Measurements from ENCODE around the gene LMOD3. TPM values are rescaled to one million over a fixed set of nuclear protein-coding genes. Genes with fewer than 3 reads are reported as not detected.

The LMOD3 gene
- total RNA-seq, 1 donor from 2014 or later: not detected

DNA sequence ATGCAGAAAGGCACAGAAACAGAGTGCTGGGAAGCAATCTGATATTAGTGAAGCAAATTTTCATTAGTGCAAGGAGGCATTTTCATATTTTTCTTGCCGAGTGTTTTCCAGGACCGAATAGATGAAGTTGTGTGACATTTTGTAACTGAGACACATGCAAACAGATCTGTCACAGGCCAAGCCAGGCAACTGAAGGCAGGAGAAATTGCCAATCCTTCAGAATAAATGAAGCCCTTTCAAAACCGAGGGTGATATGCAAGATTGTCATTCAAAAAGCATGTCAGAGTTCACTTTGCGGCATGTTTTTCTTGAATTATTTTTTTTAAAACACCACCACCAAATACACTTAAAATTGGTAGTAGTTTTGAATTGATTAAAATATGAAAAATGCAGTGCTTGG lies 6.2 kb downstream of the LMOD3 start:
- H3K4me1 Mint-ChIP-seq (ENCODE audit: unreplicated experiment): no peaks in the 10 kb centered on the region
- H3K4me3 Mint-ChIP-seq (ENCODE audit: unreplicated experiment): no peak overlapping the region
- H3K9me3 Mint-ChIP-seq (ENCODE audit: unreplicated experiment): no peaks in the 10 kb centered on the region
- no peak overlapping the region for H3K27ac Mint-ChIP-seq (ENCODE audit: unreplicated experiment)
- DNase-seq (ENCODE audit: extremely low spot score, unreplicated experiment): no peak
- H3K36me3 Mint-ChIP-seq (ENCODE audit: unreplicated experiment): no peaks in the 10 kb centered on the region
- no peaks in the 10 kb centered on the region for H3K27me3 Mint-ChIP-seq (ENCODE audit: unreplicated experiment)
- TF ChIP-seq, protein P1, sequence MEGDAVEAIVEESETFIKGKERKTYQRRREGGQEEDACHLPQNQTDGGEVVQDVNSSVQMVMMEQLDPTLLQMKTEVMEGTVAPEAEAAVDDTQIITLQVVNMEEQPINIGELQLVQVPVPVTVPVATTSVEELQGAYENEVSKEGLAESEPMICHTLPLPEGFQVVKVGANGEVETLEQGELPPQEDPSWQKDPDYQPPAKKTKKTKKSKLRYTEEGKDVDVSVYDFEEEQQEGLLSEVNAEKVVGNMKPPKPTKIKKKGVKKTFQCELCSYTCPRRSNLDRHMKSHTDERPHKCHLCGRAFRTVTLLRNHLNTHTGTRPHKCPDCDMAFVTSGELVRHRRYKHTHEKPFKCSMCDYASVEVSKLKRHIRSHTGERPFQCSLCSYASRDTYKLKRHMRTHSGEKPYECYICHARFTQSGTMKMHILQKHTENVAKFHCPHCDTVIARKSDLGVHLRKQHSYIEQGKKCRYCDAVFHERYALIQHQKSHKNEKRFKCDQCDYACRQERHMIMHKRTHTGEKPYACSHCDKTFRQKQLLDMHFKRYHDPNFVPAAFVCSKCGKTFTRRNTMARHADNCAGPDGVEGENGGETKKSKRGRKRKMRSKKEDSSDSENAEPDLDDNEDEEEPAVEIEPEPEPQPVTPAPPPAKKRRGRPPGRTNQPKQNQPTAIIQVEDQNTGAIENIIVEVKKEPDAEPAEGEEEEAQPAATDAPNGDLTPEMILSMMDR (IDR thresholded peaks at IDR 0.05): no peak

DNA sequence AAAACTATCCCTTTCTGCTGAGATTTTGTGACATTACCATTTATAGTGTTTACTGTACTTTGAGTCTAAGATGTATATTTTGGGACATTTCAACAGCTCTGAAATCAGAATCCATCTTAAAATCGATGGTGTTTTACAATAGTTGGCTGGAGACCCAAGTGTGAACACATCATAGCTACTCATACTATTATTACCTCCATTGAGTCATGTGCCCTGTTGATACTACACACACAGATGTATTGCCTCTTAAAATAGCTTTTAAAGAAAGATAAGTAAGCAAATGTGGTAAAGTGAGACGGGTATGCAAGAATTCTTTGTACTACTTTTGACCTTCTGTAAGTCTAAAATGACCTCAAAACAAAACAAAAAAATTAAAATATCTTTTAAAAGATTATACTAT lies 6.7 kb downstream of the LMOD3 start:
- H3K27ac Mint-ChIP-seq (ENCODE audit: unreplicated experiment): no peak overlapping the region
- DNase-seq (ENCODE audit: extremely low spot score, unreplicated experiment): no peak
- H3K9me3 Mint-ChIP-seq (ENCODE audit: unreplicated experiment): no peaks in the 10 kb centered on the region
- TF ChIP-seq, protein P1 (IDR thresholded peaks at IDR 0.05): no peak
- no peaks in the 10 kb centered on the region for H3K36me3 Mint-ChIP-seq (ENCODE audit: unreplicated experiment)
- no peaks in the 10 kb centered on the region for H3K4me1 Mint-ChIP-seq (ENCODE audit: unreplicated experiment)
- no peak overlapping the region for H3K4me3 Mint-ChIP-seq (ENCODE audit: unreplicated experiment)
- H3K27me3 Mint-ChIP-seq (ENCODE audit: unreplicated experiment): no peaks in the 10 kb centered on the region

DNA sequence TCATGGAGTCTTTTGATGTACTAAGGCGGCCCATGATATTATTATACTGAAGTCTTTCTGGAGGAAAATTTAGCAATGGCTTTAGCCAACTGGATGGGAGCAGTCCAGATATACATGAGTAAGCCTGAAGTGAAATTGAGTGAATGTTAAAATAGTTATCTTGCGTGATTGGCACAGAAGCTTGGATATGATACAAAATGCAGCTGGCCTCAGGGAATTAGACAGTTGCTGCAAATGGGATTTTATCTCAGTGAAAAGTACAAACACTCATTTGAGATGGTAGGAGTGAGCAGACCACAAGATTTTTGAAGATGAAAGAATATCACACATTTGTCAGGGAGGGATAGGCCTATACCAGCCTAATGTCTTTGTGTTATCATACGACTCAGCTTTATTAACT lies 8.9 kb downstream of the LMOD3 start:
- Mint-ChIP-seq H3K4me1 (ENCODE audit: unreplicated experiment) (no peaks in the 10 kb centered on the region), H3K36me3 (ENCODE audit: unreplicated experiment) (no peaks in the 10 kb centered on the region), H3K27ac (ENCODE audit: unreplicated experiment) (no peak overlapping the region), H3K9me3 (ENCODE audit: unreplicated experiment) (no peaks in the 10 kb centered on the region), H3K27me3 (ENCODE audit: unreplicated experiment) (no peaks in the 10 kb centered on the region), H3K4me3 (ENCODE audit: unreplicated experiment) (no peak overlapping the region)
- TF ChIP-seq, protein P1 (IDR thresholded peaks at IDR 0.05): no peak
- no peak for DNase-seq (ENCODE audit: extremely low spot score, unreplicated experiment)

DNA sequence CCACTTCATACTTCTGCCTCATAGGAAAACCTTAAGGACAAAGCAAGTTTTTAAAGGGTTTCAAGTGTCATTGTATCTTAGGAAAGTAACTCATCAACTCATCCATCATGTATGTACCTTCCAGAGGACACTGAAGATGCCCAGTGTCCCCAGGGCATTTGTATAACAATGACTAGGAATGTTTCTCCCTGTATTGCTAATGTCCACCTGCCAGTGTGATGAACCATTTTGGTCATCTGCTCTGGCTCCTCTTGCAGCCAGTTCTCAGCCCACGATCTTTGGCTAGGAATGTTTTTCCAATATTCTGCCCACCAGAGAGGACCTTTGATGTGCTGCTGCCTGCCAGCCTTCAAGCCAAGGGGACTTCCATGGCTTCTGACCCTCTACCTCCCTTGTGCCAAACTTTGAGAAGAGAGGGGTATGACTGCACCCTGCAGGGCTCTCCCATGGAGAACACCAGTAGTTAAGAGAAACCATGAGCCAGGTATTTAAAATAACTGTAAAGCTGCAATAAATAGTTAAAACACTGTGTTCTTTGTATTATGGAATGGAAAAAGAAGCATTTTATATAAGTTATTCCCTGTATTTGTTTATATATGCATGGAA lies 11.4 kb downstream of the LMOD3 start:
- H3K36me3 Mint-ChIP-seq (ENCODE audit: unreplicated experiment): peaks cover 4% of the 10 kb centered on the region
- TF ChIP-seq, protein P1 (IDR thresholded peaks at IDR 0.05): no peak

DNA sequence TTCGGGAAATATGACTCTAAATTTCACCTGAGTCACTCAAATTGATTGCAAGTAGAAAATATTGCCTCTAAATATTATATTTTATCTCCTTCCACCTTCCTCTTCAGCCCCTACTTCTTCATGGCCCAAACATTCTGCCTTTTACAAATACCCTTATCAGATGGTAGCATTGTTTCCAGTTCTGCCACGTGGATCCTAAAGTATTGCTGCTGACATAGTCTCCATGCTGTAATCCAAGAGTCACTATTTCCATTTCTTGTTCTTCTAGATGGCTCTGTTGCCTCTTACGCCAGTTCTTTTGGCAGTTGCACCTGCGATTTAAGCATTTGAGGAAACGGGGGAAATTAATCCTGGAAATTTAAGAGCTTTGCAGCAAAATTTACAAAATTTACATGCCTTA lies 13.6 kb downstream of the LMOD3 start:
- H3K27ac Mint-ChIP-seq (ENCODE audit: unreplicated experiment): no peak overlapping the region
- H3K4me3 Mint-ChIP-seq (ENCODE audit: unreplicated experiment): no peak overlapping the region
- no peaks in the 10 kb centered on the region for H3K27me3 Mint-ChIP-seq (ENCODE audit: unreplicated experiment)
- no peaks in the 10 kb centered on the region for H3K9me3 Mint-ChIP-seq (ENCODE audit: unreplicated experiment)
- DNase-seq (ENCODE audit: extremely low spot score, unreplicated experiment): no peak
- TF ChIP-seq, protein P1 (IDR thresholded peaks at IDR 0.05): no peak
- H3K4me1 Mint-ChIP-seq (ENCODE audit: unreplicated experiment): peaks cover 14% of the 10 kb centered on the region
- H3K36me3 Mint-ChIP-seq (ENCODE audit: unreplicated experiment): peaks cover 13% of the 10 kb centered on the region

More for the DNA sequence above, 11.4 kb downstream of the LMOD3 start:
- DNase-seq (ENCODE audit: extremely low spot score, unreplicated experiment): no peak
- Mint-ChIP-seq H3K27me3 (ENCODE audit: unreplicated experiment) (no peaks in the 10 kb centered on the region), H3K9me3 (ENCODE audit: unreplicated experiment) (no peaks in the 10 kb centered on the region), H3K27ac (ENCODE audit: unreplicated experiment) (no peak overlapping the region), H3K4me3 (ENCODE audit: unreplicated experiment) (no peak overlapping the region), H3K4me1 (ENCODE audit: unreplicated experiment) (peaks cover 2% of the 10 kb centered on the region)
